ENCODE measurements around the gene PIM2.
"Not testable (repeated sequence)": the region's sequence is repeated elsewhere in the genome, so short reads cannot be mapped to it uniquely, and the experiment has no call there.

Gene PIM2

DNA sequence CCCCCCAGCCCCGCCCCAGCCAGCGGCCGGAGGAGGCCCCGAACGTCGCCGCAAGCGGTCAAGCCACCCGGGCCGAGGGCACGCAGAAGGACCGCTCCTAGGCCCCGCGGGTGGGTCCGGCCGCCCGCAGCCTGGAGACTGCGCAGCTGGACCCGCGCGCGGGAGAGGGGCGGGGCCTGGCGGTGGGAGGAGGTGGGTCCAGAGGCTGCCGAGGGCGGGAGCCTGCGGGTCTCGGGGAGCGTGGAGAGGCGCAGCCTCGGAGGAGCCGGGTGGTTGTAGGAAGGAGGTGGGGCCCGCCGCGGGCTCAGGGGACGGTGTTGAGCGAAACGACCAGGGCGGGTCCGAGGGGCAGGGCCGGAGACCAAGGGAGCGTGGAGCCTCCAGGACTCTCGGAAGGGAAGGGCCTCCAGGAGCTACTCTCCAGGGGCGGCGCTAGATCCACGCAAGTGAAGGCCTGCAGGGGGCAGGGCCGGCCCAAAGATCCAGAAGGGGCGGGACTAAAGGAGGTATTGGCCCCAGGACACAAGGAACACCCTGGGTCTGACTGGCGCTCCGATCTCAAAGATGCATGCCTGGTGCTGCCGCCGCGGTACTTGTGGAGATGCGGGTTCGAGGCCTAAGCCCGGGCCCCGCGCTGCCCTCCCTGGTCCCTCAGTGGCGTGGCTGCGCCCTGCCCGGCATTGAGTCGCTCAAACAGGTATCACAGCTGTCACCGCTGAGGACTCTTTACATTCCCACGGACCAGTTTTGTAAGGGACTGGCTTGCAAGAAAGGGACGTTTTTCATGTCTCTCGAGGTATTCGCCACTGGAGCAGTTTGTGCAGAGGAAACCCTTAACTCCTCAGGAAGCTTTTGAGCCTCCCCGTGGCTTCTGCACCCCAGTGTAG, 27.2 kb downstream of the PIM2 start:
- in situ Hi-C loops (cut with MboI; ENCODE audit: low pct_unique_long_range_greater_than_20kb, low sequenced_read_pairs) = no loop called here
- peak; percentile 95 for DNase-seq

DNA sequence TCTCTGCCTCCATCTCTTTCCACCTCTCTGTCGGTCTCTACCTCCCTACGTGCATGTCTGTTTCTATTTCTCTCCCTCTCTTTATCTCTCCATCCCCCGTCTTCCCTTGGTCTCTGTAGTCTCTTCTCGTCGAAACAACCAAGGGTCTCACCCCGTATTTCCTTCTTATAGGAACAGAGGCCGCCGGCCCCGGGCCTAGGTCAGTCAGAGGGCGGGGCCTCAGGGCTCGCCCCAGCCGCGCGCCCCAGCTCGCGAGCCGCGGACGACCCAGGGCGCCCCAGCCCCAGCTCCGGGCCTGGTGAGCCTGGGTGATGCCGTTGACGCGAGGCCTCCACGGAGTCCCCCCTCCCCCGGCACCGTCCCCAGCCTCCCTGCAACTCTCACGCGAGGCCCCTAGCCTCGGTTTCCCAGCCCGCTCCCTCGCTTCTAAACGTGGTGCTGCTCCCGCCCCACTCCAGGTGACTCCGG, 27.9 kb downstream of the PIM2 start:
- DNase-seq = no peak
- in situ Hi-C loops (cut with MboI; ENCODE audit: low pct_unique_long_range_greater_than_20kb, low sequenced_read_pairs) = no loop called here

DNA sequence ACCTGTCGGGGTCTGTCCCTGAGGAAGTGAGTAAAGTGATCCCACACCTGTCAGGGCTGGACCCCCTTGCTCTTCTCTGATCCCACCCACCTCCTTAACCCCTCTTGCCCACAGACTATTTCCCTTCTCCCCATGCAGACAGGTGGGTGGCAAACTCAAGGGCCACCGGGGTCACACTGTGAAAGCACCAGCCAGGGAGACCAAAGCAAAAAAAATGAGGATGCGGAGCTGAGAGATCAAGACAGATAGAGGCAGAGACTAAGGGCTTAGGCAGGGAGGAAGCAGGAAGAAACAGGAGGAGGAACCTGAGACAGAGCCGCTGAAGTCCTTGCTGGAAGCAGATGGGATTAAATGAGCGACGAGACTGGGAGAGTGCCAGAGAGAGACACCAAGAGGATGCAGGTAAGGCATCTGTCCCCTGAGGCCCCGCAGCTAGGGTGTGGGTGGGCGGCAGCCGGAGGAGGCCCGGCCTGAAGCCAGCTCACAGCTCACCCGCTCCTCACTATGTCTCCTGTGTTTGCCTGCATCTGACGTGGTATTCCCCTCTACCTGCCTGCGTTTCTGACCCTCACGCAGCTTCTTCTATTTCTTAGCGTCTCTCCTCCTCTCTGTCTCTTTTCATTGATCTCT, 28.4 kb downstream of the PIM2 start:
- in situ Hi-C loops (cut with MboI; ENCODE audit: low pct_unique_long_range_greater_than_20kb, low sequenced_read_pairs) = no loop called here
- no peak for DNase-seq

DNA sequence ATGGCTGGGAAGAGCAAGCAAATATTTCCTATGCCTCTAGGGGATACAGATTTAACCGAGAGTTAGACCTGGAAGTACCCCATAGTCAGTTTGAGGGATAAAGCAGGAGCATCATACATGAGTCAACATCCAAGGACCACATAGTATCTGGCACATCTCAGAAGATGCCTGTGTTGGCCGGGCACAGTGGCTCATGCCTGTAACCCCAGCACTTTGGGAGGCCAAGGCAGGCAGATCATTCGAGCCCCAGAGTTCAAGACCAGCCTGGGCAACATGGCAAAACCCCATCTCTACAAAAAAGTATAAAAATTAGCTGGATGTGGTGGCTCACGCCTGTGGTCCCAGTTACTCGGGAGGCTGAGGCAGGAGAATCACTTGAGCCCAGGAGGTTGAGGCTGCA, 32.2 kb downstream of the PIM2 start:
- in situ Hi-C loops (cut with MboI; ENCODE audit: low pct_unique_long_range_greater_than_20kb, low sequenced_read_pairs); DNase-seq: not testable (repeated sequence)

DNA sequence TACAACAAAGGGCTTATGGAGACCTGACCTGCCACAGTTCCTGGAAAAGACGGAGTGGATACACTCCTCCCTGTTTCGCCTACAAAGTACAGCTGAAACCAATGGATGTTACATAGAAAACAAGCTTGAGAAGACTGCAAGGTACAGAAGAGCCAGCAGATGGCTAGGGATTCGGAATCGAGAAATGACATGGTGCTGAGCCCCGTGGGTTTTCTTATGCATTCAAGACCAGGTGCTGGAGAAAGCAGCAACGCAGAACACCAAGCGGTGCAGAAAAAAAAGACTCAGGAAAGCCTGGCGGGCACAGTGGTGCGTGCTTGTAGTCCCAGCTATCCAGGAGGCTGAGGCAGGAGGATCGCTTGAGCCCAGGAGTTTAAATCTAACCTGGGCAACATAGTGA, 35.1 kb downstream of the PIM2 start:
- no peak for DNase-seq
- in situ Hi-C loops (cut with MboI; ENCODE audit: low pct_unique_long_range_greater_than_20kb, low sequenced_read_pairs) = no loop called here

DNA sequence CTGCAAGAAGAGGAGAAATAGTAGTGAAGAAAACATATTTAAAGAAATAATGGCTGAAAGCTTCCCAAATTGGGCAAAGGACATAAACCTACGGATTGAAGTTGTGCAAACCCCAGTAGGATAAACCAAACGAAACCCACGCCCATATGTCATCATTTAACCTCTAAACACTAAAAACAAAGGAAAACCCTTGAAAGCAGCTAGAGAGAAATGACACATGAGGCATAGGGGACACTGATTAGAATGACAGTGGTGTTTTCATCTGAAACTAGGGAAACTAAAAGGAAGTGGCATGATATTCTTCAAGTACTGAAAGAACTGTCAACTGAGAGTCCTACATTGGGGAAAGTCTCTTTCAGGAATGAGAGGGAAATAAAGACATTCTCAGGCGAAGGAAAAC, 41.9 kb downstream of the PIM2 start:
- in situ Hi-C loops (cut with MboI; ENCODE audit: low pct_unique_long_range_greater_than_20kb, low sequenced_read_pairs) = not testable (repeated sequence)

DNA sequence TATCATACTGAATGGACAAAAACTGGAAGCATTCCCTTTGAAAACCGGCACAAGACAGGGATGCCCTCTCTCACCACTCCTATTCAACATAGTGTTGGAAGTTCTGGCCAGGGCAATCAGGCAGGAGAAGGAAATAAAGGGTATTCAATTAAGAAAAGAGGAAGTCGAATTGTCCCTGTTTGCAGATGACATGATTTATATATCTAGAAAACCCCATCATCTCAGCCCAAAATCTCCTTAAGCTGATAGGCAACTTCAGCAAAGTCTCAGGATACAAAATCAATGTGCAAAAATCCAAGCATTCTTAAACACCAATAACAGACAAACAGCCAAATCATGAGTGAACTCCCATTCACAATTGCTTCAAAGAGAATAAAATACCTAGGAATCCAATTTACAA, 46.8 kb downstream of the PIM2 start:
- in situ Hi-C loops (cut with MboI; ENCODE audit: low pct_unique_long_range_greater_than_20kb, low sequenced_read_pairs); DNase-seq: not testable (repeated sequence)

More for the DNA sequence above, 41.9 kb downstream of the PIM2 start:
- DNase-seq = not testable (repeated sequence)

DNA sequence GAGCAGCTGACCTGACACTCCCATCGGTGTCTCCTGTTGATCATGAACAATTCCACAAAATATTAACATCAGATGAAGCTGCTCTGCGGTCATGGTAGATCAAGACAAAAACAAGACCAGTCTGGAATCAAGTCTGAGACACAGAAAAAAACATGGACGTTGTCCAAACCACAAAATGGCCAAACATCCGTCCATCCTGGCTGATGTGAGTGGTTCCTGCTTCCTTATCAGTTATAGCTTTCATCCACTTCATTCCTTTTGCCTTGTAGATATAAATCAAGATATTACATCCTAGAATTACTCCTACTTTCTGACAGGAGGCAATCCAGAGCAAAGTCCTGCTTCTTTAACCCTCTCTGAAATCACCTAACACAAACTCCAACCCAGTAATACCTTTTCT, 54.6 kb downstream of the PIM2 start:
- in situ Hi-C loops (cut with MboI; ENCODE audit: low pct_unique_long_range_greater_than_20kb, low sequenced_read_pairs) = no loop called here
- peak; percentile 31 for DNase-seq

Data from KBM-7 (cell line).